ENCODE data around the gene TNFSF15. TPM values are rescaled to one million over a fixed set of nuclear protein-coding genes. Genes with fewer than 3 reads are reported as not detected.

Gene TNFSF15
- total RNA-seq, 1 donor from 2014 or later = not detected

DNA sequence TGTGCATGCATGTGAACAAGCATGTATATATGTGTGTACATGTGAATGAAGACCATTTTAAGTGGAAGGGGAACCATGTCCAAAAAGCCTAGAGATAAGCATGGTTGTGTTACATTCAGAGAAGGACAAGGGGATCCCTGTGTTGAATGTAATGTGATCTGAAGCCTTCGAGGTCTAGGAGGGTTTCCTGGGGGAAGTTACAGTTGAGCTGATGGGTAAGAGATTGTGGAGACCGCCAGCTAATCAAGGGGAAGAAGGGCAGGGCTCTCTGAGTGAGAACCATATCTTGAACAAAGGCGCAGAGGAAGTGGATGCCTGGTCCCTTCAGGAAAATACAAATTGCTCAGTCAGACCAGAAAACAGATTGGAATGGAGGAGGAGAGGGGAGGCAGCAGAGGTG lies 45.5 kb upstream of the TNFSF15 start:
- Histone ChIP-seq H3K36me3 (ENCODE audit: control insufficient read depth, insufficient read depth, low read length) (no peaks in the 10 kb centered on the region), H3K27me3 (ENCODE audit: control insufficient read depth, insufficient read depth, low read length) (peaks cover 2% of the 10 kb centered on the region), H3K4me3 (ENCODE audit: low read depth, low read length) (no peak overlapping the region)
- DNase-seq (ENCODE audit: low read depth) = no peak
- TF ChIP-seq CTCF (IDR thresholded peaks at IDR 0.05; ENCODE audit: insufficient read depth, low read length, severe bottlenecking) = no peak
- FAIRE-seq = no peak

GRCh38 chr9:114850871-114851270 lies 45.0 kb upstream of the TNFSF15 start:
- no peak overlapping the region for H3K4me3 ChIP-seq (ENCODE audit: low read depth, low read length)
- FAIRE-seq (no peak), DNase-seq (ENCODE audit: low read depth) (no peak)
- no peaks in the 10 kb centered on the region for H3K36me3 ChIP-seq (ENCODE audit: control insufficient read depth, insufficient read depth, low read length)
- peaks cover 2% of the 10 kb centered on the region for H3K27me3 ChIP-seq (ENCODE audit: control insufficient read depth, insufficient read depth, low read length)
- TF ChIP-seq CTCF (IDR thresholded peaks at IDR 0.05; ENCODE audit: insufficient read depth, low read length, severe bottlenecking) = no peak

DNA sequence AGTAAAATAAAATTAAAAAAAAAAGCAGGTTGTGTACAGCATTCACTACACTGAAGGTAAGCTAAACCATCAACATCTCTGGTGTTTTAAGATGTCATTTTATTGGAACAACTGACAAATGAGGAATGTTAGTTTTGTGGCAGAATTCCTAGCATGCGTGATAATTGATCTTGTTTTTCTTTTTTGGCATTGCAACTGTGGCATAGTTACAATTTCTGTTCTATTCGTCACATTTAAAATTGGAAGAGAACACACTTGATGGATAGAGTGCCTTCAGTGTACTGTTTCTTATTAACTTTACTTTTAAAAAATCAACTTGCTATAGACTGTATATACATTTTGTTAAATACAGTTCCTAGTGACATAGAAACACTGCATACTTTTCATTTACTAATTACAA lies 43.6 kb upstream of the TNFSF15 start:
- FAIRE-seq = no peak

GRCh38 chr9:114847492-114848417 lies 41.9 kb upstream of the TNFSF15 start:
- FAIRE-seq (no peak), DNase-seq (ENCODE audit: low read depth) (no peak)
- no peak for TF ChIP-seq CTCF (IDR thresholded peaks at IDR 0.05; ENCODE audit: insufficient read depth, low read length, severe bottlenecking)
- Histone ChIP-seq H3K36me3 (ENCODE audit: control insufficient read depth, insufficient read depth, low read length) (no peaks in the 10 kb centered on the region), H3K27me3 (ENCODE audit: control insufficient read depth, insufficient read depth, low read length) (no peaks in the 10 kb centered on the region), H3K4me3 (ENCODE audit: low read depth, low read length) (no peak overlapping the region)

More for the DNA sequence above, 43.6 kb upstream of the TNFSF15 start:
- peaks cover 2% of the 10 kb centered on the region for H3K27me3 ChIP-seq (ENCODE audit: control insufficient read depth, insufficient read depth, low read length)
- no peaks in the 10 kb centered on the region for H3K36me3 ChIP-seq (ENCODE audit: control insufficient read depth, insufficient read depth, low read length)
- no peak overlapping the region for H3K4me3 ChIP-seq (ENCODE audit: low read depth, low read length)
- TF ChIP-seq CTCF (IDR thresholded peaks at IDR 0.05; ENCODE audit: insufficient read depth, low read length, severe bottlenecking) = no peak
- no peak for DNase-seq (ENCODE audit: low read depth)

DNA sequence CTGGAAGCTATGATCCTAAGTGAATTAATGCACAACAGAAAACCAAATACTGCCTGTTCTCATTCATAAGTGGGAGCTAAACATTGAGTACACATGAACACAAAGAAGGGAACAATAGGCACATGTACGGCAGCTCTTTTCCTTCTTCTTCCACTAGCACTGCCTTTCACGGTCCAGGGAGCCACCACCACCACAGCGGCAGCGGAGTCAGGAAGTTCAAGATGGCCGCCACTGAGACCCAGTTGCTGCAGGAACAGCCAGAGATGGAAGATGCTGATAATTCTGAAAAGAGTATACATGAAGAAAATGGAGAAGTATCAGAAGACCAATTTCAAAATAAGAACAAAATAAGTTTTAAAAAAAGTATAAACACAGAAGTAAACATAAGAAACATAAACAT lies 39.5 kb upstream of the TNFSF15 start:
- no peak for DNase-seq (ENCODE audit: low read depth)
- Histone ChIP-seq H3K36me3 (ENCODE audit: control insufficient read depth, insufficient read depth, low read length) (no peaks in the 10 kb centered on the region), H3K27me3 (ENCODE audit: control insufficient read depth, insufficient read depth, low read length) (no peaks in the 10 kb centered on the region), H3K4me3 (ENCODE audit: low read depth, low read length) (no peak overlapping the region)
- no peak for TF ChIP-seq CTCF (IDR thresholded peaks at IDR 0.05; ENCODE audit: insufficient read depth, low read length, severe bottlenecking)
- FAIRE-seq = no peak
